Smooth muscle cell (in vitro differentiated cells): ENCODE measurements around the gene TEP1. TPM values are rescaled to one million over a fixed set of nuclear protein-coding genes. Genes with fewer than 3 reads are reported as not detected.
A peak's percentile ranks its signal among the peaks of the same experiment; 100 is the strongest.

Experiments
- DNase-seq: peaks from one replicate; lab custom pipeline; 2025; ENCODE audit not compliant: unreplicated experiment; lab: John Stamatoyannopoulos, UW
- H2AFZ ChIP-seq: fragments of 200-600 bp; sonication (generic); 2 replicates; pipeline ENCODE4 v1.6.0; 2016; ENCODE audit warnings: antibody characterized with exemption, low read depth, mild to moderate bottlenecking
- H3F3A ChIP-seq: fragments of 200-600 bp; sonication (generic); 2 replicates; pipeline ENCODE4 v1.6.0; 2017; ENCODE audit warnings: antibody characterized with exemption, low read depth
- H3K27ac ChIP-seq: fragments of 200-600 bp; sonication (generic); 2 replicates; pipeline ENCODE4 v1.5.1; 2016; ENCODE audit warnings: low read depth, mild to moderate bottlenecking
- H3K27me3 ChIP-seq: fragments of 200-600 bp; sonication (generic); 2 replicates; pipeline ENCODE4 v1.6.1; 2016; ENCODE audit warnings: low read depth, mild to moderate bottlenecking
- H3K36me3 ChIP-seq: fragments of 200-600 bp; sonication (generic); 2 replicates; pipeline ENCODE4 v1.5.1; 2016; ENCODE audit warnings: low read depth
- H3K4me1 ChIP-seq: fragments of 200-600 bp; sonication (generic); 2 replicates; pipeline ENCODE4 v1.5.1; 2016; ENCODE audit warnings: low read depth
- H3K4me2 ChIP-seq: fragments of 200-600 bp; sonication (generic); 2 replicates; pipeline ENCODE4 v1.6.0; 2016; ENCODE audit warnings: mild to moderate bottlenecking
- H3K4me3 ChIP-seq: fragments of 200-600 bp; sonication (generic); 2 replicates; pipeline ENCODE4 v1.5.1; 2016; ENCODE audit warnings: mild to moderate bottlenecking
- H3K79me2 ChIP-seq: fragments of 200-600 bp; sonication (generic); 2 replicates; pipeline ENCODE4 v1.6.0; 2016; ENCODE audit warnings: low read depth, mild to moderate bottlenecking
- H3K9ac ChIP-seq: fragments of 200-600 bp; sonication (generic); 2 replicates; pipeline ENCODE4 v1.6.0; 2016; ENCODE audit warnings: low read depth
- H3K9me3 ChIP-seq: fragments of 200-600 bp; sonication (generic); replicated peaks from 2 replicates; pipeline ENCODE4 v1.5.1; 2016; ENCODE audit warnings: low read depth
- H4K20me1 ChIP-seq: fragments of 200-600 bp; sonication (generic); 2 replicates; pipeline ENCODE4 v1.6.0; 2016; ENCODE audit warnings: low read depth
- CTCF ChIP-seq: fragments of 200-600 bp; sonication (generic); IDR thresholded peaks from 2 replicates; pipeline ENCODE4 v1.5.1; 2017; ENCODE audit warnings: borderline replicate concordance, mild to moderate bottlenecking, antibody characterized with exemption; ENCODE audit not compliant: insufficient read depth, poor library complexity, severe bottlenecking
- WGBS: methylation state at CpG from one replicate; pipeline ENCODE4 v1.1.7; 2016; ENCODE audit warnings: low lambda C conversion rate; 5-methylcytosine and 5-hydroxymethylcytosine counted together
- polyA plus RNA-seq: library from polyadenylated mRNA; unstranded; fragments of >200 nt; fragmentation: Nextera tagmentation; extraction: Ambion mirVana; gene quantifications from 2 replicates; pipeline ENCODE4 v1.2.1, GENCODE V29; 2016
- small RNA-seq: library from RNA; depleted of rRNA; stranded (forward); fragments of <200 nt; gene quantifications from one replicate; pipeline ENCODE3, GENCODE V24; 2014
- total RNA-seq: library from RNA; depleted of rRNA; stranded (reverse); fragments of >200 nt; gene quantifications from 2 replicates; pipeline ENCODE4 v1.2.3, GENCODE V29; 2014

TEP1 gene
- total and polyA plus RNA-seq, 2 experiments from 2014 or later, result 4.0 to 10.3 TPM

GRCh38 chr14:20327005-20327869 is 86.1 kb downstream of the TEP1 start:
- TF ChIP-seq CTCF, result peak; percentile 68
- peak overlapping the region; percentile 44 for H3K27ac ChIP-seq
- no peak overlapping the region for H2AFZ ChIP-seq

GRCh38 chr14:20317720-20318119 is 95.6 kb downstream of the TEP1 start:
- Histone ChIP-seq H3K79me2 (peaks cover 8% of the 10 kb centered on the region), H3K9ac (no peak overlapping the region), H3K4me1 (no peaks in the 10 kb centered on the region), H3K4me2 (no peak overlapping the region), H3K36me3 (peaks cover 51% of the 10 kb centered on the region), H3K4me3 (no peak overlapping the region), H4K20me1 (peaks cover 18% of the 10 kb centered on the region), H3F3A (no peaks in the 10 kb centered on the region), H3K9me3 (no peaks in the 10 kb centered on the region), H3K27me3 (no peaks in the 10 kb centered on the region), H2AFZ (no peak overlapping the region), H3K27ac (no peak overlapping the region)
- DNase-seq, result no peak
- TF ChIP-seq CTCF, result no peak
- 98% methylated on average over 16 of the region's 16 CpGs for WGBS

More at GRCh38 chr14:20327005-20327869, 86.1 kb downstream of the TEP1 start:
- no peak overlapping the region for H3K9ac ChIP-seq
- H3K4me3 ChIP-seq, result no peak overlapping the region
- DNase-seq, result no peak
- peaks cover 14% of the 10 kb centered on the region for H3K4me1 ChIP-seq
- peak overlapping the region; percentile 30 for H3K4me2 ChIP-seq
- no peaks in the 10 kb centered on the region for H3K9me3 ChIP-seq
- H3K36me3 ChIP-seq, result peaks cover 11% of the 10 kb centered on the region
- H4K20me1 ChIP-seq, result peaks cover 29% of the 10 kb centered on the region
- 70% methylated on average over 8 of the region's 8 CpGs for WGBS
- H3F3A ChIP-seq, result peaks cover 10% of the 10 kb centered on the region
- H3K27me3 ChIP-seq, result no peaks in the 10 kb centered on the region
- peaks cover 68% of the 10 kb centered on the region for H3K79me2 ChIP-seq

Small RNA genes within 50 kb of the gene (small RNA-seq; reads per million reads assigned to genes)
- 0.18 reads per million for gene RNA5SP382
- 0.21 reads per million for gene SNORA79B
- gene SNORD126, result 869 reads per million, percentile 100 among the genes with 10 or more reads in this experiment

Other genes with a start within 250 kb of the TEP1 start
- not detected in 2 replicates for gene OR11G2, start 222.6 kb downstream of the TEP1 start, total RNA-seq
- gene OR11G2, start 222.6 kb downstream of the TEP1 start, polyA plus RNA-seq, result not detected in 2 replicates
- gene OR11H6, start 189.8 kb downstream of the TEP1 start, total RNA-seq, result not detected in 2 replicates
- not detected in 2 replicates for gene OR11H6, start 189.8 kb downstream of the TEP1 start, polyA plus RNA-seq
- gene OR11H7, start 184.5 kb downstream of the TEP1 start, total RNA-seq, result not detected in 2 replicates
- not detected in 2 replicates for gene OR11H7, start 184.5 kb downstream of the TEP1 start, polyA plus RNA-seq
- gene OR11H4, start 174.2 kb downstream of the TEP1 start, total RNA-seq, result not detected in 2 replicates
- not detected in 2 replicates for gene OR11H4, start 174.2 kb downstream of the TEP1 start, polyA plus RNA-seq
- gene TTC5, start 107.5 kb downstream of the TEP1 start, total RNA-seq, result 16.3 and 18.7 TPM in 2 replicates
- 13.4 and 17.9 TPM in 2 replicates for gene TTC5, start 107.5 kb downstream of the TEP1 start, polyA plus RNA-seq
- 65.3 and 70.4 TPM in 2 replicates for gene CCNB1IP1, start 80.2 kb downstream of the TEP1 start, total RNA-seq
- 16.3 and 25.6 TPM in 2 replicates for gene CCNB1IP1, start 80.2 kb downstream of the TEP1 start, polyA plus RNA-seq
- 24.0 and 29.2 TPM in 2 replicates for gene PARP2, start 69.9 kb downstream of the TEP1 start, total RNA-seq
- 37.3 and 38.7 TPM in 2 replicates for gene PARP2, start 69.9 kb downstream of the TEP1 start, polyA plus RNA-seq
- gene KLHL33, start 22.7 kb upstream of the TEP1 start, total RNA-seq, result not detected in 2 replicates
- gene KLHL33, start 22.7 kb upstream of the TEP1 start, polyA plus RNA-seq, result 0.04 and 0.08 TPM in 2 replicates
- 33.3 and 41.3 TPM in 2 replicates for gene OSGEP, start 41.3 kb upstream of the TEP1 start, total RNA-seq
- 18.4 and 21.7 TPM in 2 replicates for gene OSGEP, start 41.3 kb upstream of the TEP1 start, polyA plus RNA-seq
- 51.2 and 81.6 TPM in 2 replicates for gene APEX1, start 41.7 kb upstream of the TEP1 start, total RNA-seq
- 116 and 118 TPM in 2 replicates for gene APEX1, start 41.7 kb upstream of the TEP1 start, polyA plus RNA-seq
- 24.8 and 29.3 TPM in 2 replicates for gene PIP4P1, start 47.9 kb upstream of the TEP1 start, total RNA-seq
- gene PIP4P1, start 47.9 kb upstream of the TEP1 start, polyA plus RNA-seq, result 53.8 and 54.9 TPM in 2 replicates
- 49.7 and 52.2 TPM in 2 replicates for gene PNP, start 55.9 kb upstream of the TEP1 start, total RNA-seq
- 24.2 and 33.4 TPM in 2 replicates for gene PNP, start 55.9 kb upstream of the TEP1 start, polyA plus RNA-seq
- not detected in 2 replicates for gene RNASE10, start 92.0 kb upstream of the TEP1 start, total RNA-seq
- gene RNASE10, start 92.0 kb upstream of the TEP1 start, polyA plus RNA-seq, result 0.26 and 0.40 TPM in 2 replicates
- not detected in 2 replicates for gene RNASE9, start 147.5 kb upstream of the TEP1 start, total RNA-seq
- not detected in 2 replicates for gene RNASE9, start 147.5 kb upstream of the TEP1 start, polyA plus RNA-seq
- not detected in 2 replicates for gene RNASE11, start 174.5 kb upstream of the TEP1 start, total RNA-seq
- not detected in 2 replicates for gene RNASE11, start 174.5 kb upstream of the TEP1 start, polyA plus RNA-seq
- not detected in 2 replicates for gene RNASE12, start 177.9 kb upstream of the TEP1 start, total RNA-seq
- not detected in 2 replicates for gene RNASE12, start 177.9 kb upstream of the TEP1 start, polyA plus RNA-seq
- gene OR6S1, start 228.2 kb upstream of the TEP1 start, total RNA-seq, result not detected in 2 replicates
- not detected in 2 replicates for gene OR6S1, start 228.2 kb upstream of the TEP1 start, polyA plus RNA-seq